Measurements from ENCODE around the gene CNOT6.
"Not testable (repeated sequence)": the region's sequence is repeated elsewhere in the genome, so short reads cannot be mapped to it uniquely, and the experiment has no call there.

CNOT6 gene

GRCh38 chr5:180467028-180467975, 26.9 kb upstream of the CNOT6 start:
- H3K9me3 ChIP-seq (ENCODE audit: control insufficient read depth, insufficient read depth, low read length): no peaks in the 10 kb centered on the region; the same call in 1 of the 2 replicates
- no peaks in the 10 kb centered on the region for H3K4me1 ChIP-seq (ENCODE audit: insufficient read depth, low read length)
- H3K9ac ChIP-seq (ENCODE audit: low read depth, low read length): no peak overlapping the region
- no peaks in the 10 kb centered on the region for H3K36me3 ChIP-seq (ENCODE audit: insufficient read depth, low read length)

- H3K9me3 ChIP-seq (ENCODE audit: control insufficient read depth, insufficient read depth, low read length): no peaks in the 10 kb centered on the region; the same call in 1 of the 2 replicates
- H3K36me3 ChIP-seq (ENCODE audit: insufficient read depth, low read length): no peaks in the 10 kb centered on the region
- H3K9ac ChIP-seq (ENCODE audit: low read depth, low read length): no peak overlapping the region
- no peaks in the 10 kb centered on the region for H3K4me1 ChIP-seq (ENCODE audit: insufficient read depth, low read length)
Measured at GRCh38 chr5:180467989-180468731, 26.0 kb upstream of the CNOT6 start.

GRCh38 chr5:180468732-180469585, 25.2 kb upstream of the CNOT6 start:
- H3K9me3 ChIP-seq (ENCODE audit: control insufficient read depth, insufficient read depth, low read length): no peaks in the 10 kb centered on the region
- H3K4me1 ChIP-seq (ENCODE audit: insufficient read depth, low read length): no peaks in the 10 kb centered on the region
- no peak overlapping the region for H3K9ac ChIP-seq (ENCODE audit: low read depth, low read length)
- no peaks in the 10 kb centered on the region for H3K36me3 ChIP-seq (ENCODE audit: insufficient read depth, low read length)

- H3K36me3 ChIP-seq (ENCODE audit: insufficient read depth, low read length): no peaks in the 10 kb centered on the region
Measured at GRCh38 chr5:180469586-180469865, 24.7 kb upstream of the CNOT6 start.

GRCh38 chr5:180469866-180470265, 24.3 kb upstream of the CNOT6 start:
- Histone ChIP-seq H3K9ac (ENCODE audit: low read depth, low read length) (no peak overlapping the region), H3K36me3 (ENCODE audit: insufficient read depth, low read length) (no peaks in the 10 kb centered on the region), H3K9me3 (ENCODE audit: control insufficient read depth, insufficient read depth, low read length) (no peaks in the 10 kb centered on the region), H3K4me1 (ENCODE audit: insufficient read depth, low read length) (no peaks in the 10 kb centered on the region)

More at GRCh38 chr5:180469586-180469865, 24.7 kb upstream of the CNOT6 start:
- no peaks in the 10 kb centered on the region for H3K9me3 ChIP-seq (ENCODE audit: control insufficient read depth, insufficient read depth, low read length)
- H3K4me1 ChIP-seq (ENCODE audit: insufficient read depth, low read length): no peaks in the 10 kb centered on the region
- no peak overlapping the region for H3K9ac ChIP-seq (ENCODE audit: low read depth, low read length)

- Histone ChIP-seq H3K9me3 (ENCODE audit: control insufficient read depth, insufficient read depth, low read length) (no peaks in the 10 kb centered on the region), H3K36me3 (ENCODE audit: insufficient read depth, low read length) (no peaks in the 10 kb centered on the region), H3K4me1 (ENCODE audit: insufficient read depth, low read length) (no peaks in the 10 kb centered on the region), H3K9ac (ENCODE audit: low read depth, low read length) (no peak overlapping the region)
Measured at GRCh38 chr5:180470361-180470760, 23.8 kb upstream of the CNOT6 start.

- no peaks in the 10 kb centered on the region for H3K4me1 ChIP-seq (ENCODE audit: insufficient read depth, low read length)
- H3K36me3 ChIP-seq (ENCODE audit: insufficient read depth, low read length): no peaks in the 10 kb centered on the region
- no peaks in the 10 kb centered on the region for H3K9me3 ChIP-seq (ENCODE audit: control insufficient read depth, insufficient read depth, low read length)
- H3K9ac ChIP-seq (ENCODE audit: low read depth, low read length): no peak overlapping the region
Measured at GRCh38 chr5:180470966-180471582, 23.1 kb upstream of the CNOT6 start.

GRCh38 chr5:180471866-180472265, 22.3 kb upstream of the CNOT6 start:
- H3K9me3 ChIP-seq (ENCODE audit: control insufficient read depth, insufficient read depth, low read length): no peaks in the 10 kb centered on the region
- no peaks in the 10 kb centered on the region for H3K36me3 ChIP-seq (ENCODE audit: insufficient read depth, low read length)
- H3K4me1 ChIP-seq (ENCODE audit: insufficient read depth, low read length): no peaks in the 10 kb centered on the region
- H3K9ac ChIP-seq (ENCODE audit: low read depth, low read length): no peak overlapping the region

GRCh38 chr5:180472269-180472668, 21.9 kb upstream of the CNOT6 start:
- no peaks in the 10 kb centered on the region for H3K4me1 ChIP-seq (ENCODE audit: insufficient read depth, low read length)
- no peaks in the 10 kb centered on the region for H3K9me3 ChIP-seq (ENCODE audit: control insufficient read depth, insufficient read depth, low read length)
- no peak overlapping the region for H3K9ac ChIP-seq (ENCODE audit: low read depth, low read length)
- H3K36me3 ChIP-seq (ENCODE audit: insufficient read depth, low read length): no peaks in the 10 kb centered on the region

- H3K9me3 ChIP-seq (ENCODE audit: control insufficient read depth, insufficient read depth, low read length); H3K9ac ChIP-seq (ENCODE audit: low read depth, low read length); H3K36me3 ChIP-seq (ENCODE audit: insufficient read depth, low read length); H3K4me1 ChIP-seq (ENCODE audit: insufficient read depth, low read length): not testable (repeated sequence)
Measured at GRCh38 chr5:180473386-180473785, 20.8 kb upstream of the CNOT6 start.

GRCh38 chr5:180474569-180474968, 19.6 kb upstream of the CNOT6 start:
- no peaks in the 10 kb centered on the region for H3K9me3 ChIP-seq (ENCODE audit: control insufficient read depth, insufficient read depth, low read length)
- no peak overlapping the region for H3K9ac ChIP-seq (ENCODE audit: low read depth, low read length)
- no peaks in the 10 kb centered on the region for H3K4me1 ChIP-seq (ENCODE audit: insufficient read depth, low read length)
- no peaks in the 10 kb centered on the region for H3K36me3 ChIP-seq (ENCODE audit: insufficient read depth, low read length)

GRCh38 chr5:180475969-180476524, 18.1 kb upstream of the CNOT6 start:
- not testable (repeated sequence) for H3K4me1 ChIP-seq (ENCODE audit: insufficient read depth, low read length); H3K36me3 ChIP-seq (ENCODE audit: insufficient read depth, low read length); H3K9me3 ChIP-seq (ENCODE audit: control insufficient read depth, insufficient read depth, low read length); H3K9ac ChIP-seq (ENCODE audit: low read depth, low read length)

GRCh38 chr5:180484813-180485212, 9.4 kb upstream of the CNOT6 start:
- peaks cover 5% of the 10 kb centered on the region; the same call in 1 of the 2 replicates for H3K9me3 ChIP-seq (ENCODE audit: control insufficient read depth, insufficient read depth, low read length)
- H3K4me1 ChIP-seq (ENCODE audit: insufficient read depth, low read length): no peaks in the 10 kb centered on the region
- H3K36me3 ChIP-seq (ENCODE audit: insufficient read depth, low read length): no peaks in the 10 kb centered on the region
- no peak overlapping the region for H3K9ac ChIP-seq (ENCODE audit: low read depth, low read length)

Measured in ES-I3 (cell line).